HL-60 (cell line): Measurements from ENCODE around the gene COX4I1.

Experiments used
- CTCF ChIP-seq: IDR thresholded peaks from one replicate; pipeline ENCODE4 v1.5.1; 2011; ENCODE audit warnings: low read length, control low read depth, inconsistent platforms; ENCODE audit not compliant: insufficient read depth
- GABPA ChIP-seq: IDR thresholded peaks from 2 replicates; pipeline ENCODE4 v1.6.1; 2012; ENCODE audit warnings: low read depth
- POLR2AphosphoS5 ChIP-seq: IDR thresholded peaks from 2 replicates; pipeline ENCODE4 v1.6.1; 2012; ENCODE audit warnings: low read depth

GRCh38 chr16:85844786-85845185, 45.3 kb downstream of the COX4I1 start:
- no peak for TF ChIP-seq GABPA
- TF ChIP-seq CTCF: no peak
- no peak for TF ChIP-seq POLR2AphosphoS5
